Ishikawa (cell line): ENCODE results near the gene NKX1-1.

Experiments
- CEBPB ChIP-seq: IDR thresholded peaks from 2 replicates; pipeline ENCODE4 v1.6.1; 2012
- CREB1 ChIP-seq: IDR thresholded peaks from 2 replicates; pipeline ENCODE4 v1.6.1; 2012; ENCODE audit warnings: low read depth
- EGR1 ChIP-seq: IDR thresholded peaks from 2 replicates; pipeline ENCODE4 v1.6.1; 2012
- EP300 ChIP-seq: IDR thresholded peaks from 2 replicates; pipeline ENCODE4 v1.6.1; 2012; ENCODE audit warnings: borderline replicate concordance
- FOXM1 ChIP-seq: IDR thresholded peaks from 2 replicates; pipeline ENCODE4 v1.6.1; 2012; ENCODE audit warnings: low read depth, borderline replicate concordance
- MAX ChIP-seq: IDR thresholded peaks from 2 replicates; pipeline ENCODE4 v1.6.1; 2012
- NFIC ChIP-seq: IDR thresholded peaks from 2 replicates; pipeline ENCODE4 v1.6.1; 2012
- RAD21 ChIP-seq: IDR thresholded peaks from 2 replicates; pipeline ENCODE4 v1.6.1; 2012; ENCODE audit warnings: low read depth
- REST ChIP-seq: IDR thresholded peaks from 2 replicates; pipeline ENCODE4 v1.6.1; 2012; ENCODE audit warnings: low read depth, mild to moderate bottlenecking
- TAF1 ChIP-seq: IDR thresholded peaks from 2 replicates; pipeline ENCODE4 v1.6.1; 2012; ENCODE audit warnings: low read depth, mild to moderate bottlenecking
- TCF12 ChIP-seq: IDR thresholded peaks from 2 replicates; pipeline ENCODE4 v1.6.1; 2012; ENCODE audit warnings: low read depth
- TEAD4 ChIP-seq: IDR thresholded peaks from 2 replicates; pipeline ENCODE4 v1.6.1; 2012
- YY1 ChIP-seq: IDR thresholded peaks from 2 replicates; pipeline ENCODE4 v1.6.1; 2012; ENCODE audit warnings: low read depth
- ZBTB7A ChIP-seq: IDR thresholded peaks from 2 replicates; pipeline ENCODE4 v1.6.1; 2012; ENCODE audit warnings: low read depth
- TF ChIP-seq, protein P1 (sequence below): IDR thresholded peaks from 2 replicates; pipeline ENCODE4 v1.6.1; 2012

Gene NKX1-1

DNA sequence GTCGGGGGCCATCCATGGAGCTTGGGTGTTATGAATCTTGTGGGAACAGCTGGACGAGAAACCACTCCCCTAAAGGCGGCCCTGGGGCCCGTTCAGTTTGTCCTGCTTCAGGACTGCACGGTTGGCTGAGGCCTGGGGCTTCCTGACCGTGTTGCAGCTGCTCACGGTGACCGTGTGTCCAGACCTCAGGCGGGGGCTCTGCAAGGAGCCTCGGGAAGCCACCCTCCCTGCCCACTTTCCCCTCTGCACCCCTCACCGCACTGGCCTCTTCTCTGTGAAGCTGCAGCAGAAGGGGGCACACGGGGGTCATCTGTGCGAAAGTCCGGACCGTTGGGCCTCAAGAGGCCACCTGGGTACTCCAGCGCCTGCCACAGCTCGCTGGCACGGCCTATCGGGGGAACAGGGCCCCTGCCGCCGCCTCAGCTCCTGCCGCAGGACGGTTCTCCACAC, 29.8 kb downstream of the NKX1-1 start:
- no peak for TF ChIP-seq MAX
- no peak for TF ChIP-seq TEAD4
- TF ChIP-seq EP300 = no peak
- TF ChIP-seq TCF12 = no peak
- no peak for TF ChIP-seq TAF1
- TF ChIP-seq NFIC = no peak

DNA sequence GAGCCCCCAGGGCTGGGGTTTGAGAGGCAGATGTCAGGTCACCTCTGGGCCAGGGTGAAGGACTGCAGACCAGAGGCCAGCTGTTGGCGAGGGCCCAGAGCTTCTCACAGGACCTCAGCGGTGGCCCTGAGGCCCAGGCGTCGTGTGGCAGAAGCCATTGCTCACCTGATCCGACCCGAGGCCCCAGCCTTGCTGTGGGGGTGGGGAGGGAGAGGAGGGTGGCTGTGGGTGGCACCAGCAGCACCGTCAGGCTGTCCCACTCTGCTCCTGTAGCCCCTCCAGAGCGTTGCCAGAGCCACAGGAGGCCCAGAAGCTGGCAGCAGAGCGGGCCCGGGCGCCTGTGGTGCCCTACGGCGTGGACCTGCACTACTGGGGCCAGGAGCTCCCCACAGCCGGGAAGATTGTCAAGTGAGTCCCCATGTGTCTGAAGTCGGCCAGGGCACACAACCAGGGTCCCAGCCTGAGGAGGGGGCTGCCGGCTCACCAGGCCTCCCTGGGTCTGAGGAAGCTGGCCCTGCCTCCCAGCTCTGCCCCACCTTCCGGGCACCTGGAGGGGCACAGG, 30.4 kb downstream of the NKX1-1 start:
- TF ChIP-seq ZBTB7A (no peak), TEAD4 (no peak), EGR1 (no peak), NFIC (no peak), RAD21 (no peak), TAF1 (no peak), EP300 (no peak), CREB1 (no peak), CEBPB (no peak), REST (no peak), MAX (no peak), YY1 (no peak), TCF12 (no peak), FOXM1 (no peak)
- TF ChIP-seq, protein P1, sequence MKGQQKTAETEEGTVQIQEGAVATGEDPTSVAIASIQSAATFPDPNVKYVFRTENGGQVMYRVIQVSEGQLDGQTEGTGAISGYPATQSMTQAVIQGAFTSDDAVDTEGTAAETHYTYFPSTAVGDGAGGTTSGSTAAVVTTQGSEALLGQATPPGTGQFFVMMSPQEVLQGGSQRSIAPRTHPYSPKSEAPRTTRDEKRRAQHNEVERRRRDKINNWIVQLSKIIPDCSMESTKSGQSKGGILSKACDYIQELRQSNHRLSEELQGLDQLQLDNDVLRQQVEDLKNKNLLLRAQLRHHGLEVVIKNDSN = no peak

DNA sequence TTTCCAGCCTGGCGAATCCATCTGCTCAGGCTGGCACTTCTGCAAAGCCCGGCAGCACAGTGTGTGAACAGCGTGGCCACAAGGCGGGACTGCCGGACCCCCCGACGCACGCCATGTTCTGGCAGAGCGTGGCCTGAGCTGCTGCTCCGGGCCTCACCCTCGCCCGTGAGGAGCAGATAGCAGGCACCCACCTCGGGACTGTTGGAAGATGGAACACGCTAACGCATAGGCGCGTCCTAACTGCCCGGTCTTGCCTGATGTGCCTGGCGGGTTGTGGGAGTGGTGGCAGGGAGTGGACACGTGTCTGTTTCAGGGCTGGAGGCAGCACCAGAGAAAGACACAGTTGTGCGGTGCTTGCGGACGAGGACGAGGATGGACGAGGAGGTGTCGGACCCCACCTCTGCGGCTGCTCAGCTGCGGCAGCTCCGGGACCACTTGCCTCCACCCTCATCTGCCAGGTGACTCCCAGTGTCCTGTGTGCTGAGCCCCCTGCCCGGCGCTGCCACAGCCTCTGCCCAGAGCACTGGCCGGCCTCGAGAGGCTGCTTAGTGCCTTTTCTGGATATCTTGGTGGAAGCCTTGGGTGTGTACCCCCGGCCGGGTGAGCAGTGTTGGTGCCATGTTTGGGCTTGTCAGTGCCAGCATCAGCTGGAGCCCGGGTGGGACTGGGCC, 31.1 kb downstream of the NKX1-1 start:
- no peak for TF ChIP-seq ZBTB7A
- no peak for TF ChIP-seq EGR1
- TF ChIP-seq TCF12 = no peak
- no peak for TF ChIP-seq MAX
- TF ChIP-seq YY1 = no peak
- TF ChIP-seq NFIC = no peak
- no peak for TF ChIP-seq TAF1
- no peak for TF ChIP-seq TEAD4
- TF ChIP-seq EP300 = no peak
- no peak for TF ChIP-seq CREB1
- TF ChIP-seq FOXM1 = no peak
- TF ChIP-seq, protein P1 = no peak
- no peak for TF ChIP-seq REST
- no peak for TF ChIP-seq CEBPB
- TF ChIP-seq RAD21 = no peak

- TF ChIP-seq EGR1 (no peak), ZBTB7A (no peak), TEAD4 (no peak), CREB1 (no peak), RAD21 (no peak), YY1 (no peak), FOXM1 (no peak), NFIC (no peak), TAF1 (no peak)
- TF ChIP-seq, protein P1 = no peak
These were observed 31.6 kb downstream of the NKX1-1 start for GRCh38 chr4:1374706-1375045.

DNA sequence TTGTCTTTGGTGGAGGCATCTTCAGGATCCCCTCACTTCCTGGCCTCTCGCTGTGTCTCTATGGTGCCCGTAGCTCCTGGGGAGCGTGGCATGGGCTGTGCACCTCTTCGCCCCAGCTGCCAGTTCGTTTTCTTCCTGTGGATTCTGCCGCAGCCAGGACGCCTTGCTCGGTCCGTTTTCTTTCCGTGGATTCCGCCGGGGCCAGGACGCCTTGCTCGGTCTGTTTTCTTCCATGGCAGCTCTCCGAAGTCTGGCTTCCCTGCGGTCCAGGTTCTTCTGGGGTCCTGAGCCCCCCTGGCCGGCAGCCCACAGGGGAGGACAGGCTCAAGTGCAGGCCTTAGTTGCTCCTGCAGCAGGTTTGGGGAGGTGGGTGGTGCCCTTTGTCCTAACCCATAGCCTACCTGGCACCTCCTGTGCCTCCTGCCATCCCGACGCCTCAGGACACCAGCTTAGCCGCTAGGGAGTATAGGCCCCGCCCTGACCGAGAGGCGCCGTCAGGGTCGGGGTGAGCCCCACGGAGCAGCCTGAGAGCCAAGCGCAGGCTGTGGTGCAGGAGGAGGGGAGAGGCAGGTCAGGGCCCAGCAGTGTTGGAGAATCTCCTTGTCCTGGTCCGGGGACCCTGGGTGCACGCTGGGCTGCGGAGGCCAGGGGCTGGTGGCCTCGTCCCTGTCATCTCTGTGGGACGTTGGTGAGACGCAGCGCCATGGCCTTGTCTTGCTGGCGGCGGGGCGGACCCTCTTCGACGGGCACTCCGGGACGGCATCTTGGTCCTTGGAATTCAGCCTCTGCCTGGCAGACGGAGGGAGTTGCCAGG, 32.1 kb downstream of the NKX1-1 start:
- TF ChIP-seq MAX (no peak), REST (no peak), TAF1 (no peak), NFIC (no peak), FOXM1 (no peak), EP300 (no peak), EGR1 (no peak), TCF12 (no peak), CREB1 (no peak), TEAD4 (no peak), CEBPB (no peak), YY1 (no peak), ZBTB7A (no peak), RAD21 (no peak)
- TF ChIP-seq, protein P1 = no peak
